Measurements from ENCODE around the gene STYXL1. TPM values are rescaled to one million over a fixed set of nuclear protein-coding genes. Genes with fewer than 3 reads are reported as not detected.

Gene STYXL1
- polyA plus RNA-seq, 3 donors = 64.6 to 79.8 (median 67.2) TPM

DNA sequence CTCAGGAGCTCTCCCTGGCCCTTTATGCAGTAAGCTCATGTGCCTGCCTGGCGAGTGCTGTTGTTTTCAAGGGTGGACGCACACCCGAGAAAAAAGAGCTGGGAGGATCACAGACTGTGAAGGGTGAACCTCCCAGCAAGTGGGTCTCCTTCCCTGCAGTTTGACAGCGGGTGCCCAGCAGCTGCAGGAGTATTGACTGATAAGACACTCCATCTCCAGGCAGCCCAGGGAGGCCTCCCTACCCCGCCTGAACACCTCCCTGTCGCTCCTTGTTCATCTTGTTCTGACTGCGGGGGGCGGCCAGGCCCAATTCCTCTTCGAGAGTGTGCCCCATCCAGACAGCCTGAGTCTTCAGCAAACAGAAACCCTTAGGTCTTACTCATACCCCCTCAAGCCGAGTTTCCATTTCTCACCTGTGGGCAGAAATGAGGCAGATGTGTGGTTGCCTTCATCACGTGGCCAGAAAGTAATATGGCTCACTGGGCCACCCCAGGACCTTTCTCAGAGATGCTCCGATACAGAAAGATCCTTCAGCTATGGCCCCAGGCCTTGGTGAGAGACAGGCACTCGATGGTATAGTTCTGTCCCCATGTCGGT lies 17.3 kb upstream of the STYXL1 start:
- Histone ChIP-seq H3K4me1 (ENCODE audit: control insufficient read depth in 1 of 2, insufficient read depth in 2 of 2, low read length in 2 of 2) (peaks cover 0 to 4% of the 10 kb centered on the region in 2 donors), H3K9me3 (replicated peaks in 1 of 2; ENCODE audit: control insufficient read depth in 1 of 2, insufficient read depth in 1 of 2, low read length in 2 of 2) (no peaks in the 10 kb centered on the region), H3K4me2 (replicated peaks; ENCODE audit: extremely low read depth, low read length, poor library complexity, severe bottlenecking) (no peak overlapping the region), H3K4me3 (replicated peaks in 1 of 3; ENCODE audit: low read depth in 2 of 3, low read length in 3 of 3) (no peak overlapping the region), H3K27ac (ENCODE audit: low read depth in 1 of 2, low read length in 2 of 2) (no peak overlapping the region), H3K9ac (ENCODE audit: insufficient read depth, low read length, poor library complexity, severe bottlenecking) (no peak overlapping the region), H3K36me3 (replicated peaks in 1 of 2; ENCODE audit: control insufficient read depth in 1 of 2, insufficient read depth in 2 of 2, low read length in 2 of 2) (peaks cover 69 to 77% of the 10 kb centered on the region in 2 donors), H4K20me1 (ENCODE audit: insufficient read depth, low read length) (peaks cover 20% of the 10 kb centered on the region), H3K79me2 (ENCODE audit: insufficient read depth, low read length) (no peaks in the 10 kb centered on the region), H2AFZ (ENCODE audit: insufficient read depth, low read depth, low read length, poor library complexity, severe bottlenecking) (no peak overlapping the region), H3K27me3 (ENCODE audit: control insufficient read depth in 2 of 2, insufficient read depth in 2 of 2, low read length in 2 of 2) (no peaks in the 10 kb centered on the region)
- DNase-seq = no peak
- intact Hi-C loops (cut with micrococcal nuclease) = no loop called here
- H3K4me3 Mint-ChIP-seq = no peak overlapping the region
- TF ChIP-seq, protein P1, sequence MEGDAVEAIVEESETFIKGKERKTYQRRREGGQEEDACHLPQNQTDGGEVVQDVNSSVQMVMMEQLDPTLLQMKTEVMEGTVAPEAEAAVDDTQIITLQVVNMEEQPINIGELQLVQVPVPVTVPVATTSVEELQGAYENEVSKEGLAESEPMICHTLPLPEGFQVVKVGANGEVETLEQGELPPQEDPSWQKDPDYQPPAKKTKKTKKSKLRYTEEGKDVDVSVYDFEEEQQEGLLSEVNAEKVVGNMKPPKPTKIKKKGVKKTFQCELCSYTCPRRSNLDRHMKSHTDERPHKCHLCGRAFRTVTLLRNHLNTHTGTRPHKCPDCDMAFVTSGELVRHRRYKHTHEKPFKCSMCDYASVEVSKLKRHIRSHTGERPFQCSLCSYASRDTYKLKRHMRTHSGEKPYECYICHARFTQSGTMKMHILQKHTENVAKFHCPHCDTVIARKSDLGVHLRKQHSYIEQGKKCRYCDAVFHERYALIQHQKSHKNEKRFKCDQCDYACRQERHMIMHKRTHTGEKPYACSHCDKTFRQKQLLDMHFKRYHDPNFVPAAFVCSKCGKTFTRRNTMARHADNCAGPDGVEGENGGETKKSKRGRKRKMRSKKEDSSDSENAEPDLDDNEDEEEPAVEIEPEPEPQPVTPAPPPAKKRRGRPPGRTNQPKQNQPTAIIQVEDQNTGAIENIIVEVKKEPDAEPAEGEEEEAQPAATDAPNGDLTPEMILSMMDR (IDR thresholded peaks at IDR 0.05) = no peak
- peaks cover 5% of the 10 kb centered on the region for H3K4me1 Mint-ChIP-seq
- H3K27ac Mint-ChIP-seq = peak overlapping the region in 3 of 7 donors; percentile 14 to 37 (median 23)
- WGBS (ENCODE audit: insufficient coverage) = 98% methylated on average over 11 of the region's 14 CpGs
- H3K27me3 Mint-ChIP-seq (ENCODE audit: low read depth in 3 of 3) = peaks cover 0 to 3% (median 0%) of the 10 kb centered on the region in 3 donors
- H3K36me3 Mint-ChIP-seq = peaks cover 70 to 78% of the 10 kb centered on the region in 2 donors
- no peaks in the 10 kb centered on the region for H3K9me3 Mint-ChIP-seq

DNA sequence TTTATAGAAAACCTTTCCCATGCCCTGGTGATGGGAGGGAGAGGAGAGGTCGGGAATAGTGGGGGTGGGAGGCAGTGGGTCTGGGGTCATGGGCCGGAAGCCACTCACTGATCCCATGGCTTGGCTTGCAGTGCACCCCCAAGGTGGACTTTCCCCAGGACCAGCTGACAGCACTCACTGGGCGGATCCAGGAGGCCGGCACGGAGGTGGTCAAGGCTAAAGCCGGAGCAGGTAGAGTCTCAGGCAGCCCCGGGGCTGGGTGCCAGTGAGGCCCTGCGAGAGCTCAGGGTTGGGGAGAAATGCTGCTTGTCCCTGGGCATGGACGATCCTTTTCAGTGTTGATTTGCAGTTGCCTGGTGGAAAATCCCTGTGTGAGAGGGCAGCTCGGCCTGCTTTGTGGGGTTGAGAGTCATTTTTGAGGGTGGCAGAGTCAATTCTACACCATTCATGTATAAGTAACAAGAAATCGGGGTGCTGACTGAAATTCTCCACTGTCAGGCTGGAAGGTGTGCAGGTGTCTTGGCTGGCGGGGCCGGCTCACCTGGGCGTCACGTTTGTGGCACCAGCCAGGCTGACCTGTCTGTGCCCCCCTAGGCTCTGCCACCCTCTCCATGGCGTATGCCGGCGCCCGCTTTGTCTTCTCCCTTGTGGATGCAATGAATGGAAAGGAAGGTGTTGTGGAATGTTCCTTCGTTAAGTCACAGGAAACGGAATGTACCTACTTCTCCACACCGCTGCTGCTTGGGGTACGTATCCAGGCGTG lies 16.6 kb upstream of the STYXL1 start:
- Mint-ChIP-seq H3K4me3 (no peak overlapping the region), H3K4me1 (peaks cover 5% of the 10 kb centered on the region), H3K9me3 (no peaks in the 10 kb centered on the region), H3K36me3 (peaks cover 77 to 86% of the 10 kb centered on the region in 2 donors), H3K27me3 (ENCODE audit: low read depth in 3 of 3) (peaks cover 0 to 3% (median 0%) of the 10 kb centered on the region in 3 donors), H3K27ac (no peak overlapping the region)
- Histone ChIP-seq H3K36me3 (replicated peaks in 1 of 2; ENCODE audit: control insufficient read depth in 1 of 2, insufficient read depth in 2 of 2, low read length in 2 of 2) (peaks cover 76 to 85% of the 10 kb centered on the region in 2 donors), H3K27me3 (ENCODE audit: control insufficient read depth in 2 of 2, insufficient read depth in 2 of 2, low read length in 2 of 2) (no peaks in the 10 kb centered on the region), H3K27ac (ENCODE audit: low read depth in 1 of 2, low read length in 2 of 2) (no peak overlapping the region), H3K4me1 (ENCODE audit: control insufficient read depth in 1 of 2, insufficient read depth in 2 of 2, low read length in 2 of 2) (peaks cover 0 to 4% of the 10 kb centered on the region in 2 donors), H3K4me3 (replicated peaks in 1 of 3; ENCODE audit: low read depth in 2 of 3, low read length in 3 of 3) (no peak overlapping the region), H3K79me2 (ENCODE audit: insufficient read depth, low read length) (no peaks in the 10 kb centered on the region), H4K20me1 (ENCODE audit: insufficient read depth, low read length) (peaks cover 27% of the 10 kb centered on the region), H3K9me3 (replicated peaks in 1 of 2; ENCODE audit: control insufficient read depth in 1 of 2, insufficient read depth in 1 of 2, low read length in 2 of 2) (no peaks in the 10 kb centered on the region), H3K4me2 (replicated peaks; ENCODE audit: extremely low read depth, low read length, poor library complexity, severe bottlenecking) (no peak overlapping the region), H3K9ac (ENCODE audit: insufficient read depth, low read length, poor library complexity, severe bottlenecking) (no peak overlapping the region), H2AFZ (ENCODE audit: insufficient read depth, low read depth, low read length, poor library complexity, severe bottlenecking) (no peak overlapping the region)
- 98% methylated on average over 16 of the region's 24 CpGs for whole genome bisulfite sequencing (ENCODE audit: insufficient coverage)
- intact Hi-C loops (cut with micrococcal nuclease) = no loop called here
- DNase-seq = no peak
- TF ChIP-seq, protein P1 (IDR thresholded peaks at IDR 0.05) = no peak
